ENCODE measurements around the gene SLC4A8. TPM values are rescaled to one million over a fixed set of nuclear protein-coding genes. Genes with fewer than 3 reads are reported as not detected.

The SLC4A8 gene
- total RNA-seq, result 3.5 TPM
- 1 to 10 TPM in 1 of 4 donors, under 1 TPM in 2, not detected in 1; 0.16 to 1.4 (median 0.57) TPM for polyA plus RNA-seq

DNA sequence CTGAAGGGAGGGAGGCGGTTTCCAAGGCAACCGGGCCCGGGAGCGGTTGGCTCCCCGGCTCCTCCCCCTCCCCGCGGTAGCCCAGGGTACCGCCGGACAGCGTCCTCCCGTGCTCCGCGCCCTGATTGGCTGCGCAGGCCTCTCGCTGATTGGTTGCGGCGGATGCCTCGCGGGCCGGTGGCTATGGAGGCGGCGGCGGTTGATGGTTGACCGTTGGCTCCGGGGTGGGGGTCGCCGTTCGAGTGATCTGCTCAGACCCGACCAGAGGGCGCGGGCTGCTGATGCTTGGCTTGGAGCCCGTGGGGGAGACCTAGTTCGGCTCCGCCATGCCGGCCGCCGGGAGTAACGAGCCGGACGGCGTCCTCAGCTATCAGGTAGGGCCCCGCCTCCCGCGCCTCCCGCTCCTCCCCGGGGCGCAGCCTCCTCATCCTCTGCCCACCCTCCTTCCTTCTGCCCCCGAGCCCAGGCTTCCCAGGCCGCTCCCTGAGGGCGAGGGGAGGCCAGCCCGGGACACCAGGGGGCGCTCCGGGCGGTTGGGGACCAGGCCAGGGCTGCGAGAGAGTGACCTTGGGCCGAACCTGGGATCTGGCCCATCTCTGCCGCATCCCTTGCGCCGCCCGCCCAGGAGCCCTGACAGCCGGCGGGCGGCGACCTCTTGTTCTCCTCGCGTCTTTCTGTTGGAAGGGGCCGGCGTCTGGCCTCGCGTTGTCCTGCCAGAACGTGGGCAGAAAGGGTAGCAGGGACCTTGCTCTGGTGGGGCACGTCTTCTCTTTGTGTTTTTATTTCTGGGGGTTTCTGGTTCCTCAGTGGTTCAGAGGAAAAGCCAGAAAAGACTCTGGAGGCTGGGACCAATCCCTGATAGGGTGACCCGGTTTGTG is at the start of gene SLC4A8:
Gene SLC4A8, plus strand, starts transcription at position 170 of the 878 bp plus-strand sequence. Its CDS starts 157 bp downstream, at position 327.
- Mint-ChIP-seq H3K27me3 (no peaks in the 10 kb centered on the region), H3K4me3 (peak within 1 kb of the TSS; percentile 70 to 92 (median 87)), H3K27ac (peak within 1 kb of the TSS in 2 of 3 donors; percentile 57 to 60), H3K36me3 (no peaks in the 10 kb centered on the region), H3K9me3 (no peaks in the 10 kb centered on the region), H3K4me1 (peaks cover 4 to 12% (median 8%) of the 10 kb centered on the region in 4 donors)
- Histone ChIP-seq H3K27me3 (ENCODE audit: control insufficient read depth, insufficient read depth, low read length) (no peaks in the 10 kb centered on the region), H3K36me3 (ENCODE audit: control insufficient read depth, insufficient read depth, low read length) (no peaks in the 10 kb centered on the region), H3K4me3 (ENCODE audit: low read depth, low read length) (peak within 1 kb of the TSS; percentile 56), H3K27ac (ENCODE audit: insufficient read depth, low read length, poor library complexity, severe bottlenecking) (no peak within 1 kb of the TSS), H3K4me1 (ENCODE audit: control insufficient read depth, insufficient read depth, low read length, poor library complexity, severe bottlenecking) (peaks cover 15% of the 10 kb centered on the region), H3K9me3 (ENCODE audit: control insufficient read depth in 2 of 2, low read length in 2 of 2) (no peaks in the 10 kb centered on the region)
- ATAC-seq (ENCODE audit: low read depth in 2 of 2) (peak; percentile 70 to 78), DNase-seq (peak; percentile 63 to 86 (median 69))

GRCh38 chr12:51374856-51375255 is 49.8 kb upstream of the SLC4A8 start:
- DNase-seq, result no peak
- H3K36me3 ChIP-seq (ENCODE audit: control insufficient read depth, insufficient read depth, low read length), result peaks cover 17% of the 10 kb centered on the region
- H3K4me3 ChIP-seq (ENCODE audit: low read depth, low read length), result no peak overlapping the region
- no peaks in the 10 kb centered on the region for H3K9me3 ChIP-seq (ENCODE audit: control insufficient read depth in 2 of 2, low read length in 2 of 2)
- peaks cover 9% of the 10 kb centered on the region for H3K4me1 ChIP-seq (ENCODE audit: control insufficient read depth, insufficient read depth, low read length, poor library complexity, severe bottlenecking)
- no peaks in the 10 kb centered on the region for H3K27me3 ChIP-seq (ENCODE audit: control insufficient read depth, insufficient read depth, low read length)
- Mint-ChIP-seq H3K27ac (no peak overlapping the region), H3K27me3 (no peaks in the 10 kb centered on the region), H3K9me3 (peaks cover 0 to 1% (median 0%) of the 10 kb centered on the region in 7 donors), H3K4me3 (no peak overlapping the region), H3K36me3 (peaks cover 38% of the 10 kb centered on the region), H3K4me1 (peaks cover 7 to 45% (median 28%) of the 10 kb centered on the region in 4 donors)
- no peak for ATAC-seq (ENCODE audit: low read depth in 2 of 2)
- H3K27ac ChIP-seq (ENCODE audit: insufficient read depth, low read length, poor library complexity, severe bottlenecking), result no peak overlapping the region

- H3K4me1 ChIP-seq (ENCODE audit: control insufficient read depth, insufficient read depth, low read length, poor library complexity, severe bottlenecking), result no peaks in the 10 kb centered on the region
- Mint-ChIP-seq H3K9me3 (no peaks in the 10 kb centered on the region), H3K4me3 (no peak overlapping the region), H3K4me1 (peaks cover 1 to 29% (median 19%) of the 10 kb centered on the region in 4 donors), H3K27ac (peak overlapping the region; percentile 11 to 74 (median 26)), H3K36me3 (peaks cover 45% of the 10 kb centered on the region), H3K27me3 (no peaks in the 10 kb centered on the region)
- no peaks in the 10 kb centered on the region for H3K9me3 ChIP-seq (ENCODE audit: control insufficient read depth in 2 of 2, low read length in 2 of 2)
- H3K27ac ChIP-seq (ENCODE audit: insufficient read depth, low read length, poor library complexity, severe bottlenecking), result no peak overlapping the region
- H3K4me3 ChIP-seq (ENCODE audit: low read depth, low read length), result no peak overlapping the region
- ATAC-seq (ENCODE audit: low read depth in 2 of 2) (no peak), DNase-seq (no peak)
- H3K36me3 ChIP-seq (ENCODE audit: control insufficient read depth, insufficient read depth, low read length), result peaks cover 26% of the 10 kb centered on the region
- no peaks in the 10 kb centered on the region for H3K27me3 ChIP-seq (ENCODE audit: control insufficient read depth, insufficient read depth, low read length)
Measured at GRCh38 chr12:51377099-51377984, 47.3 kb upstream of the SLC4A8 start.

GRCh38 chr12:51378749-51379148 is 45.9 kb upstream of the SLC4A8 start:
- no peaks in the 10 kb centered on the region for H3K9me3 Mint-ChIP-seq
- H3K27me3 Mint-ChIP-seq, result no peaks in the 10 kb centered on the region
- ATAC-seq (ENCODE audit: low read depth in 2 of 2), result no peak
- peak overlapping the region in 2 of 3 donors; percentile 48 to 81 for H3K27ac Mint-ChIP-seq
- no peak for DNase-seq
- no peaks in the 10 kb centered on the region for H3K27me3 ChIP-seq (ENCODE audit: control insufficient read depth, insufficient read depth, low read length)
- H3K4me3 Mint-ChIP-seq, result no peak overlapping the region
- no peaks in the 10 kb centered on the region for H3K9me3 ChIP-seq (ENCODE audit: control insufficient read depth in 2 of 2, low read length in 2 of 2)
- peaks cover 6 to 26% (median 20%) of the 10 kb centered on the region in 4 donors for H3K4me1 Mint-ChIP-seq
- peaks cover 46% of the 10 kb centered on the region for H3K36me3 Mint-ChIP-seq
- peaks cover 25% of the 10 kb centered on the region for H3K36me3 ChIP-seq (ENCODE audit: control insufficient read depth, insufficient read depth, low read length)
- no peak overlapping the region for H3K4me3 ChIP-seq (ENCODE audit: low read depth, low read length)
- no peaks in the 10 kb centered on the region for H3K4me1 ChIP-seq (ENCODE audit: control insufficient read depth, insufficient read depth, low read length, poor library complexity, severe bottlenecking)
- H3K27ac ChIP-seq (ENCODE audit: insufficient read depth, low read length, poor library complexity, severe bottlenecking), result no peak overlapping the region

GRCh38 chr12:51379571-51379970 is 45.1 kb upstream of the SLC4A8 start:
- H3K4me1 Mint-ChIP-seq, result peaks cover 6 to 32% (median 26%) of the 10 kb centered on the region in 4 donors
- no peak overlapping the region for H3K4me3 Mint-ChIP-seq
- H3K36me3 Mint-ChIP-seq, result peaks cover 43% of the 10 kb centered on the region
- no peak overlapping the region for H3K27ac ChIP-seq (ENCODE audit: insufficient read depth, low read length, poor library complexity, severe bottlenecking)
- DNase-seq, result no peak
- no peaks in the 10 kb centered on the region for H3K27me3 ChIP-seq (ENCODE audit: control insufficient read depth, insufficient read depth, low read length)
- H3K36me3 ChIP-seq (ENCODE audit: control insufficient read depth, insufficient read depth, low read length), result peaks cover 22% of the 10 kb centered on the region
- H3K4me1 ChIP-seq (ENCODE audit: control insufficient read depth, insufficient read depth, low read length, poor library complexity, severe bottlenecking), result no peaks in the 10 kb centered on the region
- H3K27me3 Mint-ChIP-seq, result no peaks in the 10 kb centered on the region
- no peak for ATAC-seq (ENCODE audit: low read depth in 2 of 2)
- peak overlapping the region in 1 of 3 donors; percentile 56 for H3K27ac Mint-ChIP-seq
- no peaks in the 10 kb centered on the region for H3K9me3 ChIP-seq (ENCODE audit: control insufficient read depth in 2 of 2, low read length in 2 of 2)
- no peak overlapping the region for H3K4me3 ChIP-seq (ENCODE audit: low read depth, low read length)
- H3K9me3 Mint-ChIP-seq, result no peaks in the 10 kb centered on the region

DNA sequence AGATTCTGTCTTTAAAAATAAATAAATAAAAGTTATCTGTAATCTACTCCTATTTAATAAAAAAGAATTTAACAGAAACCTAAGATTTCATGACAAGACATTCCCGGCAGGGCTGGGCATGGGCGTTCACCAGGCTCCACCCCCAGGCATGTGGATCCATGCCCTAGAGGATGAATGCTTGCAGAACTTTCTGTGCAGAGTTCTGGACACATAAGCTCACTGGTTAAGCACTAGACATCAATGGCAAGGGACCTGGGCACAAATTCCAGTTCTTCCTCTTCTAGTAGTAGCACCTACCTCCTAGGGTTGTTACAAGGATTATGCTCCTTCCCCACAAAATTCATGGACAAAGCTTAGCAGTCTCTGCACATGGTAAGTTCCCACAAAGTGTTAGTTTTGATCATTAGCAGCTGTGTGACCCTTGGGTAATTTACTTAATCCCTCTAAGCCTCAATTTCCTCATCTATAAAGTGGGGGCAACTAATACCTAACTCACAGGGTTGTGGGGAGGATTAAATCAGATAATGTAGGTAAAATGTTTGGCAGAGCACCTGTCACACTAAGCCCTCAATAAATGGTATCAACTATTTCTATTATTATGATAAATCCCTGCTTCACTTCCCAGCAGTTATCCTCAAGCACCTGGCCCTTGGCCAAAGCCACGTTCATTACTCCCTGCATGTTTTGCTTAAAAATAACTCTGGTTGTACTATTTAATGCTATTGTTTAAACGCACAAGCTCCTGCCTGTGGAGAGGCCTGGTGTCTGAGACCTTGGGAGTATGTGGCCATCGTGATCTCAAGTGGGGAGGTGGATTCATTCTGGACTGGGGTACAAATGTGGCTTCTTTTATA is 43.2 kb upstream of the SLC4A8 start:
- Mint-ChIP-seq H3K36me3 (peaks cover 32% of the 10 kb centered on the region), H3K27me3 (no peaks in the 10 kb centered on the region), H3K27ac (peak overlapping the region in 2 of 3 donors; percentile 8 to 35), H3K9me3 (no peaks in the 10 kb centered on the region), H3K4me1 (peaks cover 6 to 41% (median 23%) of the 10 kb centered on the region in 4 donors), H3K4me3 (no peak overlapping the region)
- no peak overlapping the region for H3K27ac ChIP-seq (ENCODE audit: insufficient read depth, low read length, poor library complexity, severe bottlenecking)
- no peak for DNase-seq
- H3K9me3 ChIP-seq (ENCODE audit: control insufficient read depth in 2 of 2, low read length in 2 of 2), result no peaks in the 10 kb centered on the region
- no peak overlapping the region for H3K4me3 ChIP-seq (ENCODE audit: low read depth, low read length)
- no peak for ATAC-seq (ENCODE audit: low read depth in 2 of 2)
- H3K36me3 ChIP-seq (ENCODE audit: control insufficient read depth, insufficient read depth, low read length), result peaks cover 22% of the 10 kb centered on the region
- H3K27me3 ChIP-seq (ENCODE audit: control insufficient read depth, insufficient read depth, low read length), result no peaks in the 10 kb centered on the region
- H3K4me1 ChIP-seq (ENCODE audit: control insufficient read depth, insufficient read depth, low read length, poor library complexity, severe bottlenecking), result no peaks in the 10 kb centered on the region

- Histone ChIP-seq H3K27me3 (ENCODE audit: control insufficient read depth, insufficient read depth, low read length) (no peaks in the 10 kb centered on the region), H3K4me1 (ENCODE audit: control insufficient read depth, insufficient read depth, low read length, poor library complexity, severe bottlenecking) (no peaks in the 10 kb centered on the region), H3K4me3 (ENCODE audit: low read depth, low read length) (no peak overlapping the region), H3K36me3 (ENCODE audit: control insufficient read depth, insufficient read depth, low read length) (peaks cover 15% of the 10 kb centered on the region), H3K27ac (ENCODE audit: insufficient read depth, low read length, poor library complexity, severe bottlenecking) (no peak overlapping the region), H3K9me3 (ENCODE audit: control insufficient read depth in 2 of 2, low read length in 2 of 2) (no peaks in the 10 kb centered on the region)
- Mint-ChIP-seq H3K4me3 (no peak overlapping the region), H3K27me3 (no peaks in the 10 kb centered on the region), H3K9me3 (no peaks in the 10 kb centered on the region), H3K27ac (peak overlapping the region in 2 of 3 donors; percentile 8 to 89), H3K36me3 (peaks cover 32% of the 10 kb centered on the region), H3K4me1 (peaks cover 6 to 45% (median 21%) of the 10 kb centered on the region in 4 donors)
- ATAC-seq (ENCODE audit: low read depth in 2 of 2) (no peak), DNase-seq (no peak)
Measured at GRCh38 chr12:51382173-51382572, 42.5 kb upstream of the SLC4A8 start.

Data from CD4-positive, CD25-positive, alpha-beta regulatory T cell (primary cell).